ENCODE results near the gene STUM. TPM values are rescaled to one million over a fixed set of nuclear protein-coding genes. Genes with fewer than 3 reads are reported as not detected.

Gene STUM
- total and polyA plus RNA-seq, 4 donors: 4.8 to 21.1 (median 15.0) TPM

- peaks cover 94% of the 10 kb centered on the region for H3K4me1 ChIP-seq (ENCODE audit: control insufficient read depth, insufficient read depth, low read length)
- peak overlapping the region; percentile 86 for H3K27ac ChIP-seq (ENCODE audit: low read depth, low read length)
- H3K36me3 ChIP-seq (ENCODE audit: control insufficient read depth, insufficient read depth, low read length): peaks cover 10% of the 10 kb centered on the region
- no peaks in the 10 kb centered on the region for H3K27me3 ChIP-seq (ENCODE audit: control insufficient read depth, insufficient read depth, low read length)
- DNase-seq (ENCODE audit: low read depth in 4 of 6, low spot score in 6 of 6): no peak
- no peaks in the 10 kb centered on the region for H3K9me3 ChIP-seq (ENCODE audit: control insufficient read depth, insufficient read depth, low read length)
- H3K4me3 ChIP-seq (ENCODE audit: low read depth, low read length): no peak overlapping the region
- WGBS (ENCODE audit: insufficient coverage): 93% methylated on average over 18 of the region's 22 CpGs
Observed at GRCh38 chr1:226658546-226659125, 110.1 kb downstream of the STUM start.

Other genes with a start within 250 kb of the STUM start
- 1 to 10 TPM; 8.3 to 9.6 TPM for gene LIN9, start 239.6 kb upstream of the STUM start, total RNA-seq
- 1 to 10 TPM; 6.2 to 6.9 TPM for gene LIN9, start 239.6 kb upstream of the STUM start, polyA plus RNA-seq (ENCODE audit: insufficient read length in 2 of 2)
- gene PARP1, start 140.7 kb upstream of the STUM start, total RNA-seq: 100 to 1,000 TPM; 106 to 156 TPM
- 100 to 1,000 TPM; 123 to 131 TPM for gene PARP1, start 140.7 kb upstream of the STUM start, polyA plus RNA-seq (ENCODE audit: insufficient read length in 2 of 2)
- gene ITPKB, start 190.5 kb downstream of the STUM start, total RNA-seq: 10 to 100 TPM; 16.8 to 22.7 TPM
- 10 to 100 TPM; 28.0 to 31.3 TPM for gene ITPKB, start 190.5 kb downstream of the STUM start, polyA plus RNA-seq (ENCODE audit: insufficient read length in 2 of 2)